Activated B cell treated with CpG ODN at 0.5 μM for 24 hours (primary cell): ENCODE data around the gene IGIP. TPM values are rescaled to one million over a fixed set of nuclear protein-coding genes. Genes with fewer than 3 reads are reported as not detected.

Experiments used
- ATAC-seq: fragments of 200-7000 bp; cut with Tn5 transposase; one replicate; pipeline ENCODE4 v1.10.0; 2021; ENCODE audit warnings: low read depth, mild to moderate bottlenecking, moderate library complexity
- CTCF ChIA-PET: fragments of 350-600 bp; sonication (Branson Sonifier 250); formaldehyde crosslinking; loops from one replicate; lab custom pipeline; 2021; ENCODE audit warnings: antibody characterized with exemption; lab: Charles Lee
- POLR2A ChIA-PET: fragments of 350-600 bp; sonication (Branson Sonifier 250); formaldehyde crosslinking; loops from one replicate; lab custom pipeline; 2021; ENCODE audit warnings: antibody characterized with exemption; lab: Charles Lee
- DNase-seq: peaks from one replicate; pipeline ENCODE4 v3.0.0; 2022
- H3K27ac Mint-ChIP-seq: one replicate; pipeline ENCODE4 v1.8.0; 2020; ENCODE audit warnings: mixed read lengths
- H3K27me3 Mint-ChIP-seq: one replicate; pipeline ENCODE4 v1.8.0; 2021; ENCODE audit warnings: mixed read lengths
- H3K36me3 Mint-ChIP-seq: one replicate; pipeline ENCODE4 v1.8.0; 2021; ENCODE audit warnings: low read depth, mixed read lengths
- H3K4me1 Mint-ChIP-seq: one replicate; pipeline ENCODE4 v1.8.0; 2021; ENCODE audit warnings: mixed read lengths
- H3K4me3 Mint-ChIP-seq: one replicate; pipeline ENCODE4 v1.8.0; 2020; ENCODE audit warnings: mild to moderate bottlenecking, mixed read lengths
- H3K9me3 Mint-ChIP-seq: one replicate; pipeline ENCODE4 v1.8.0; 2020; ENCODE audit warnings: mixed read lengths
- CTCF ChIP-seq: fragments of 200-600 bp; IDR thresholded peaks from one replicate; pipeline ENCODE4 v1.8.0; 2022; ENCODE audit warnings: antibody characterized with exemption, mild to moderate bottlenecking
- intact Hi-C: fragments of 100-400 bp; cut with micrococcal nuclease; formaldehyde crosslinking; loops from one replicate; pipeline ENCODE4 v1.15.1; 2024
- total RNA-seq: library from RNA; stranded (reverse); gene quantifications from 2 replicates; pipeline ENCODE4 v1.2.3, GENCODE V29; 2022

Gene IGIP
- total RNA-seq, 1 donor from 2014 or later: 4.8 TPM

DNA sequence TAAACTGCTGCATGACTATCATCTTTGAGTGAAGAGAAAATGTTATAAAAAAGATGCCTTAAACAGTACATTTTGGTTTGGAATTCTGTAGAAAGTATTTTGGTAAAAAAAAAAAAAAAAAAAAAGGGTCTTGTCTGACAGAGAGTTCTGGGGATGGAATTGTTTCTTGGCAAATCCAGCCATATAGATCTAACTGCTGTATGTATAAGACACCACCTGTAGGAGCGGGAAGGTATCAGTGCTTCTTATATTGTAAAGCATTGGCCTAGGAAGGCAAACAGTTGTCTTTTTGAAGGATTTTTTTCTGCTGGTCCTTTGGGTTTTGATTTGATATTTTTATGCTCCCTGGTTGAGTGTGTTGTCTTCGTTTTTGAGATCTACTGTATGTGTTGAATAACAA is 9.0 kb upstream of the IGIP start:
- intact Hi-C loops: loop anchor here (10.0 kb wide), 1 partner anchor 548 kb away; the partner anchor contains the start of gene WDR55
- CTCF ChIA-PET: interaction anchor here (1.4 to 6.2 kb wide), 2 partner anchors 28 to 43 kb away, joined by 5 to 59 read pairs; no protein-coding TSS in a partner anchor
- POLR2A ChIA-PET: interaction anchor here (1.5 to 1.8 kb wide), 2 partner anchors 9 to 15 kb away, joined by 5 to 11 read pairs; no protein-coding TSS in a partner anchor
- no peak overlapping the region for H3K4me3 Mint-ChIP-seq
- peaks cover 54% of the 10 kb centered on the region for H3K4me1 Mint-ChIP-seq
- DNase-seq (no peak), ATAC-seq (no peak)
- H3K9me3 Mint-ChIP-seq: no peaks in the 10 kb centered on the region
- no peak for TF ChIP-seq CTCF
- no peaks in the 10 kb centered on the region for H3K27me3 Mint-ChIP-seq
- H3K36me3 Mint-ChIP-seq: no peaks in the 10 kb centered on the region
- H3K27ac Mint-ChIP-seq: no peak overlapping the region

- Mint-ChIP-seq H3K9me3 (no peaks in the 10 kb centered on the region), H3K27me3 (no peaks in the 10 kb centered on the region), H3K4me1 (peaks cover 46% of the 10 kb centered on the region), H3K27ac (no peak overlapping the region), H3K4me3 (no peak overlapping the region), H3K36me3 (no peaks in the 10 kb centered on the region)
- DNase-seq (no peak), ATAC-seq (no peak)
- intact Hi-C loops: loop anchor here (10.0 kb wide), 1 partner anchor 547 kb away; the partner anchor contains the start of gene WDR55
- ChIA-PET POLR2A (interaction anchor here (1.5 to 1.8 kb wide), 2 partner anchors 10 to 14 kb away, joined by 5 to 11 read pairs; no protein-coding TSS in a partner anchor), CTCF (interaction anchor here (1.0 to 6.2 kb wide), 2 partner anchors 10 to 27 kb away, joined by 3 to 59 read pairs; no protein-coding TSS in a partner anchor)
- TF ChIP-seq CTCF: no peak
These were observed 8.2 kb upstream of the IGIP start for GRCh38 chr5:140117523-140117922.

DNA sequence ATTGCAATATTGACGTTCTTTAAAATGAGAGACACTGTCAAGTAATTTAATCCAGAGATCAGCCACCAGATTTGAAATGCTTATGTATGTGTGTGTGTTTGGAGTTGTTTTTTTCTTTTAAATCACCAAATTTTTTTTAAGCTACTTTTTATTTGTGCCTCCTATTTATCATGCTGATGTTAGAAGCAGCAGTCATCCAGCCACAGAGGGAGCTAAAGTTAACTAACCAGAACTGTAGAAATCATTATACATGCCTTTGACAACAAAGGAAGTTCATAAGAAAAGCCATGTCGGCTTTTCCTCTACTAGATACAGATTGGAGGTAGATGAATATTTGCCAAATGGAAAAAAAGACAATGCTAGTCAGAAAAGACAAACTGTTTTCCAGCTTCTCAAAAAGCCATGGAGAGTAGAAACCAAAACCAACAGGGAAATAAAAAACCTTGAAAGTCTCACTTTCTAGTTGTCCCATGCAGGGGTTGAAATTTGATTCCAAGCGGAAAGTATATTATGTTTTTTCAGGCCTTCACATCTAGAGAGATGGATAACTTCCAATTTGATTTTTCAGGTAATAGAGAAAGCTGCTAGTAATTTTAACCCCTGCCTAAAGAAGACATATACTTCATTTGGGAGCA is 7.3 kb upstream of the IGIP start:
- ATAC-seq (no peak), DNase-seq (no peak)
- Mint-ChIP-seq H3K4me3 (no peak overlapping the region), H3K36me3 (no peaks in the 10 kb centered on the region), H3K27ac (no peak overlapping the region), H3K27me3 (no peaks in the 10 kb centered on the region), H3K4me1 (peaks cover 41% of the 10 kb centered on the region), H3K9me3 (no peaks in the 10 kb centered on the region)
- intact Hi-C loops: loop anchor here (10.0 kb wide), 1 partner anchor 546 kb away; the partner anchor contains the start of gene WDR55
- ChIA-PET CTCF (interaction anchor here (1.0 kb wide), 2 partner anchors 11 to 13 kb away, joined by 3 read pairs; no protein-coding TSS in a partner anchor), POLR2A (interaction anchor here (0.6 to 1.2 kb wide), 4 partner anchors 9 to 430 kb away, joined by 3 to 16 read pairs (median 9); no protein-coding TSS in a partner anchor)
- no peak for TF ChIP-seq CTCF

GRCh38 chr5:140126315-140127012 is 727 bp downstream of the IGIP start:
- intact Hi-C loops: no loop called here
- H3K36me3 Mint-ChIP-seq: no peaks in the 10 kb centered on the region
- ChIA-PET CTCF (interaction anchor here (0.5 to 0.9 kb wide), 2 partner anchors 10 to 13 kb away, joined by 3 read pairs; no protein-coding TSS in a partner anchor), POLR2A (no interaction called here)
- DNase-seq: no peak
- H3K4me1 Mint-ChIP-seq: peaks cover 12% of the 10 kb centered on the region
- TF ChIP-seq CTCF: no peak
- H3K27me3 Mint-ChIP-seq: no peaks in the 10 kb centered on the region
- no peak overlapping the region for H3K4me3 Mint-ChIP-seq
- H3K27ac Mint-ChIP-seq: no peak overlapping the region
- H3K9me3 Mint-ChIP-seq: no peaks in the 10 kb centered on the region
- ATAC-seq: no peak

DNA sequence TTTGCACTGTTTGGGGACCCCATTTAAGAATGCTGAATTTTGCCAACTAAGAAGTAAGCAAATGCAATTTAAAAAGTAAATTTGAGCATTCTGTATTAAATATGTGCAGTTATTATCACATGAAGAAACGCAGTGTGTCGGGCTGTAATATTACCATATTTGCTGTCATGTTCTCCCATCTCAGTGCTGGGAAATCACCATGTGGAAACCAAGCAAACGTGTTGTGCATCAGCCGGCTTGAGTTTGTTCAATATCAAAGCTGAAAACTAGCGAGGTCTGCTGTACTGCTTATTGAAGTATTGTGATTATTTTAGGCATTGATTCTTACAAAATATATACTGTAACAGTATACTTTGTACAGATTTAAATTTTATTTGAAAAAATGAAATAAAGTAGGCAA is 2.6 kb downstream of the IGIP start:
- no peak for TF ChIP-seq CTCF
- Mint-ChIP-seq H3K4me1 (peaks cover 19% of the 10 kb centered on the region), H3K9me3 (no peaks in the 10 kb centered on the region), H3K27ac (no peak overlapping the region), H3K4me3 (no peak overlapping the region), H3K27me3 (no peaks in the 10 kb centered on the region), H3K36me3 (no peaks in the 10 kb centered on the region)
- DNase-seq: no peak
- ATAC-seq: no peak
- ChIA-PET CTCF (interaction anchor here (0.8 kb wide), 1 partner anchor 16 kb away, joined by 3 read pairs; no protein-coding TSS in a partner anchor), POLR2A (no interaction called here)
- intact Hi-C loops: no loop called here
